ENCODE data around the gene JUNB.

Gene JUNB

DNA sequence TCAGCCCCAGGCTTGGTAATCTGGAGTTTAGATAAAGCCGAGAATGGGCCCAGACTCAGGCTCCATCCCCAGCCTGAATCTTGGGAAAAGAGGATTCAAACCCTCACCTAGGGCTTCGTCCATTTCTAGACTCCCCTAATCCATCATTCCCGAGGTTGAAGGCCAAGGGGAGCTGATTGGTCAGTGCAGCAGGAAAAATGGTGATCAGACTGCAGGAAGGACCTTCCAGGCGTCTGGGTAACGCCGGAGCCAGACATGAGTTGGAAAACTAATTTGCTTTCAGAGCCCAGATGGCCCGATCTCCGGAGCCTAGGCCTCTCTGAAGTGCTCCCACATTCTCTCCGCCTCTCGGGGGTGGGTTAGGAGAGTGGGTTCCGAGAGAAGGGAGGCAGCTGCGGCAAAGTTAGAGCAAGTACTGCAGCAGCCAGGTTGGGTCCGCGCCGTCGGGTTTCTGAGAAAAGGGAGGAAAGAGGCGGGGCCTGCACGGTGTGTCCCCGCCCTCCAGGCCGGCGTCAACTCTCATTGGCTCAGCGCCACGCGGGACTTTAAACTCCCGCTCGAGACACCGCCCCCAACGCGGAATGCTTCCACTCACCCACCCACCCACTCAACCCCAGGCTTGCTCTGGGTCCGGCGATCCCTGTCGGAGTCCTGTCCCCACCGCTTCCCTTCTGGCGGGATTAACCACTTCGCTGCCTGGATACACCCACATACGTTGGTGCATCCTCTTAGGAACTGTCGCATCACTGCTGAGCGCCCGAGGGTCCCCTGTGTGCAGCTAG lies 43.9 kb downstream of the JUNB start:
- DNase-seq (ENCODE audit: low read depth) = no peak
- TF ChIP-seq, protein P1, sequence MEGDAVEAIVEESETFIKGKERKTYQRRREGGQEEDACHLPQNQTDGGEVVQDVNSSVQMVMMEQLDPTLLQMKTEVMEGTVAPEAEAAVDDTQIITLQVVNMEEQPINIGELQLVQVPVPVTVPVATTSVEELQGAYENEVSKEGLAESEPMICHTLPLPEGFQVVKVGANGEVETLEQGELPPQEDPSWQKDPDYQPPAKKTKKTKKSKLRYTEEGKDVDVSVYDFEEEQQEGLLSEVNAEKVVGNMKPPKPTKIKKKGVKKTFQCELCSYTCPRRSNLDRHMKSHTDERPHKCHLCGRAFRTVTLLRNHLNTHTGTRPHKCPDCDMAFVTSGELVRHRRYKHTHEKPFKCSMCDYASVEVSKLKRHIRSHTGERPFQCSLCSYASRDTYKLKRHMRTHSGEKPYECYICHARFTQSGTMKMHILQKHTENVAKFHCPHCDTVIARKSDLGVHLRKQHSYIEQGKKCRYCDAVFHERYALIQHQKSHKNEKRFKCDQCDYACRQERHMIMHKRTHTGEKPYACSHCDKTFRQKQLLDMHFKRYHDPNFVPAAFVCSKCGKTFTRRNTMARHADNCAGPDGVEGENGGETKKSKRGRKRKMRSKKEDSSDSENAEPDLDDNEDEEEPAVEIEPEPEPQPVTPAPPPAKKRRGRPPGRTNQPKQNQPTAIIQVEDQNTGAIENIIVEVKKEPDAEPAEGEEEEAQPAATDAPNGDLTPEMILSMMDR (conservative IDR thresholded peaks at IDR 0.05; ENCODE audit: low read length) = no peak
- no peak overlapping the region for H3K4me3 ChIP-seq (ENCODE audit: low read length)

DNA sequence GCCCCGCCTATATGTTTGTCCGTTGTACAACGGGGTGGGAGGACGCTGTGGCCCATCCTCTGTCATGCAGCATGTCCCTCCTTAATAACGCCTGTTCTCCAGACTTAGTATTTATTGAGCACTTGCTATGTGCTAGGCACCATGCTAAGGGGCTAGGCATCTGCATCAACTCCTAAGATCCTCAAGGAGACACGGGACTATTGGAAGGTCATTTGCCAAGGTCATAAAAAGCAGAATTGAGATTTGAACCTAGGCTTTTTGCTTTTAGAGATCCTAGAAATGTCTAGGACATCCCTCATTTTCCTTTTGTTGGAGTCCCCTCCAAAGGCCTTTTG lies 45.2 kb downstream of the JUNB start:
- no peak for DNase-seq (ENCODE audit: low read depth)
- no peak overlapping the region for H3K4me3 ChIP-seq (ENCODE audit: low read length)
- TF ChIP-seq, protein P1 (conservative IDR thresholded peaks at IDR 0.05; ENCODE audit: low read length) = no peak

DNA sequence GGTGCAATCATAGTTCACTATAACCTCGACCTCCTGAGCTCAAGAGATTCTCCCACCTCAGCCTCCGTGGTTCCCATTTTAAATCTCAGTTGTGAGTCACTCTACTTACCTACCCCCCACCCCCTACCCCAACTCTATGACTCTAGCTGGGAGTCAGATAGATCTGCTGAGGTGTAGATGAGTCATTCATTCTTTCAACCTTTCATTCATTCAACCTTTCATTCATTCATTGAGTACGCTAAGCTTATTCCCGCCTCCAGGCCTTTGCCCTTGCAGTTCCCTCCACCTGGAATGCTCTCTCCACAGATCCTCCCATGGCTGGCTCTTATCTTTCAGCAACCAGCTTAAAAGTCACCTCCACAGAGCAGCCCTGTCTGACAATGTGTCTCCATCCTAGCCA lies 45.9 kb downstream of the JUNB start:
- TF ChIP-seq, protein P1 (conservative IDR thresholded peaks at IDR 0.05; ENCODE audit: low read length) = no peak
- no peak overlapping the region for H3K4me3 ChIP-seq (ENCODE audit: low read length)
- no peak for DNase-seq (ENCODE audit: low read depth)

DNA sequence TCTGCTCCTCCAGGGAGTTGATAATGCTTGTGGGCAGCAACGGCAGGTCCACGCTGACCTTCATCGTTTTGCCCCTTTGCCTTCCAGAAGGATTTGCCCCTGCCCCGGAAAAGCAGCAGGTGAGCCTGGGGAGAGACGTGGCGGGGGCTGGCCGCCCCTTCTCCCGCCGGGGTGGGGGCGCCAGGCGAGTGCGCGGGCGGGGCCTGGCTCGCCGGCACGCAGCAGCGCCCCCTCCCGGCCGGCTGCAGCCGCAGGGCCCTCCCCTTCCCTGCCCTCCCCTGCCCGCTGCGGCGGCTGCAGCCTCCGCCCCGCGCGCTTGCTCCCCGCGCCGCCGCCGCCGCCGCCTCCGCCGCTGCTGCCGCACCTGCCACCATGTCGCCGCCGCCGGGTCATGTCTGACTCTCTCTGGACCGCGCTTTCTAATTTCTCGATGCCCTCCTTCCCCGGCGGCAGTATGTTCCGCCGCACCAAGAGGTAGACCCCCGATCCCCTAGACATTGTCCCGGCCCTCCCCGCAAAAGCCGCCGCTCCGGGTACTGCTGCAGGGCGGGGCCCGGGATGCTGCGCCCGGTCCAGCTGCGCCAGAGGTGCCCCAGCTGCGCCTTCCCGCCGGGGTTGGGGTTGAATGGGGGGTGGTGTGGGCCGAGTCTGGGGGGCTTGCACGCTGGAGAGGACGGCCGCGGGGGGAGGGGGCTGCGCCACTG lies 47.0 kb downstream of the JUNB start, which contains the start of gene MAST1:
Gene MAST1, plus strand, starts transcription at position 334 of the 704 bp plus-strand sequence. Its CDS starts 58 bp downstream, at position 392.
- H3K4me3 ChIP-seq (ENCODE audit: low read length) = peak within 1 kb of the TSS; percentile 15; the same call in 1 of the 2 replicates
- TF ChIP-seq, protein P1 (conservative IDR thresholded peaks at IDR 0.05; ENCODE audit: low read length) = no peak; the same call in 1 of the 2 replicates
- DNase-seq (ENCODE audit: low read depth) = no peak

DNA sequence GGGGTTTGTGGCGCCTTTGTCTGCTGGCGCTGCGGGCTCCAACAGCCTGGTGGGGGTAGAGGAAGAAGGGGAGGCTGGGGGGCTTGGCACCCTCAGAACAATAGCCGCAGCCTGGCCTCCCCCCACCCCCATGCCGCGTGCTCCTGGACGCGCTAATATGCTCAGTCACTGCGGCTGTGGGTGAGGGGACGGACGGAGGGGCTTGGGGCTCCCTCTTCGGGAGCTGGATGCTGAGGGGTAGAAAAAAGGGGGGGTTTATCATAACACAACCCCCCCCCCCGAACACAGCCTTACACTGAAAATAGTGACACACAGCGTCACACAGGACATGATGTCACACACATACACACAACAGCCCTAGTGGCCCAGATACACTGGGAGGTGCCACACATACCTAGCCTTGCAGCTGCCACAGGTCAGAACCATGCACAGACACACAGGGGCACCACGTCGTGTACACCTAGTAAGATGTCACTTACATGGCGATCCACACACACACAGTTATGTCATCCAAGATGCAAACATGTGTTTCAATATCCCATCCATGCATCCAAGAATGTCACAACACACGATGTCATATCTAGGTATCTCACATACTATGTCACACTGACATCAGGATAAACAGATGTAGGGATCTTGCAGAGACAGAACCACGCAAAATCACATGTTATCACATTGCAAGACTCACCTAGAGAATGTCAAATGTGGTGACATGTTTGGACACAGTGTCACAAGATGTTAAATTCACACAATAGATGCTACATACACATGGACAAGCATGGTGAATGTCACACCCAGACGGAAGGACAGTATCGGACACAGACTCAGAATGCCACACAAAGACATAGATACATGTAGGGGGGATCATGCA lies 47.8 kb downstream of the JUNB start:
- DNase-seq (ENCODE audit: low read depth) = no peak

More for the DNA sequence above, 47.8 kb downstream of the JUNB start:
- no peak overlapping the region for H3K4me3 ChIP-seq (ENCODE audit: low read length)
- TF ChIP-seq, protein P1 (conservative IDR thresholded peaks at IDR 0.05; ENCODE audit: low read length) = no peak
